ENCODE data around the gene TMOD2.

DNA sequence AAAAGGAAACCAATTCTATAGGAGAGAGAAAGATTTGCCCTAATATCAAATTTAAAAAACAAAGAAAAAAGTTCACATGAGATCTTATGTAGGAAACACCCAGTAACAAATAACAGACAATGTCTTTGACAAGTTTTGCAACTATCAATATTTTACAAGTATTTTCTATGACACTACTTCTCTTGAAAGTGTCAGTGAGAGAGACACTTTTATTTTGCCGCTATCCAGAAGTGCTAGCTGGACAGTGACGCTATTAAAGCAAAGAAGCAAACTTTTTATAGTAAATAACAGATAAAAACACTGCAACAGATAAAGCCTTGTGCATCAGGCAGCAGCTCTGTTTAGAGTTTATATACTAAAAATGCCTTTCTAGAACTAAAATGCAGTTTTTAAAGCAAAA, 27.2 kb upstream of the TMOD2 start:
- TF ChIP-seq, protein P1, sequence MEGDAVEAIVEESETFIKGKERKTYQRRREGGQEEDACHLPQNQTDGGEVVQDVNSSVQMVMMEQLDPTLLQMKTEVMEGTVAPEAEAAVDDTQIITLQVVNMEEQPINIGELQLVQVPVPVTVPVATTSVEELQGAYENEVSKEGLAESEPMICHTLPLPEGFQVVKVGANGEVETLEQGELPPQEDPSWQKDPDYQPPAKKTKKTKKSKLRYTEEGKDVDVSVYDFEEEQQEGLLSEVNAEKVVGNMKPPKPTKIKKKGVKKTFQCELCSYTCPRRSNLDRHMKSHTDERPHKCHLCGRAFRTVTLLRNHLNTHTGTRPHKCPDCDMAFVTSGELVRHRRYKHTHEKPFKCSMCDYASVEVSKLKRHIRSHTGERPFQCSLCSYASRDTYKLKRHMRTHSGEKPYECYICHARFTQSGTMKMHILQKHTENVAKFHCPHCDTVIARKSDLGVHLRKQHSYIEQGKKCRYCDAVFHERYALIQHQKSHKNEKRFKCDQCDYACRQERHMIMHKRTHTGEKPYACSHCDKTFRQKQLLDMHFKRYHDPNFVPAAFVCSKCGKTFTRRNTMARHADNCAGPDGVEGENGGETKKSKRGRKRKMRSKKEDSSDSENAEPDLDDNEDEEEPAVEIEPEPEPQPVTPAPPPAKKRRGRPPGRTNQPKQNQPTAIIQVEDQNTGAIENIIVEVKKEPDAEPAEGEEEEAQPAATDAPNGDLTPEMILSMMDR (conservative IDR thresholded peaks at IDR 0.05 in 1 of 2, IDR thresholded peaks at IDR 0.05 in 1 of 2; ENCODE audit: extremely low read depth in 1 of 2, insufficient read depth in 1 of 2, low read depth in 1 of 2, low read length in 2 of 2), result no peak
- no peak for TF ChIP-seq EZH2 (IDR thresholded peaks at IDR 0.05; ENCODE audit: borderline replicate concordance, low read length)
